Caki2 (cell line): Measurements from ENCODE around the gene NSMF. TPM values are rescaled to one million over a fixed set of nuclear protein-coding genes. Genes with fewer than 3 reads are reported as not detected.
"Not testable (repeated sequence)": the region's sequence is repeated elsewhere in the genome, so short reads cannot be mapped to it uniquely, and the experiment has no call there.

ENCODE experiments used
- DNase-seq: peaks from one replicate; pipeline ENCODE4 v3.0.0-alpha.2; 2015; ENCODE audit warnings: low read depth
- in situ Hi-C: cut with HindIII; loops from 2 replicates; pipeline ENCODE4 v1.10.0; 2016; ENCODE audit warnings: low sequenced_read_pairs, low pct_unique_long_range_greater_than_20kb, mixed read lengths
- total RNA-seq: library from RNA; depleted of rRNA; stranded (reverse); fragments of >200 nt; shearing (Covaris generic); gene quantifications from 2 replicates; pipeline ENCODE4 v1.2.3, GENCODE V29; 2014; ENCODE audit warnings: low replicate concordance

Gene NSMF
- total RNA-seq, 1 experiment from 2014 or later, result 41.5 TPM

DNA sequence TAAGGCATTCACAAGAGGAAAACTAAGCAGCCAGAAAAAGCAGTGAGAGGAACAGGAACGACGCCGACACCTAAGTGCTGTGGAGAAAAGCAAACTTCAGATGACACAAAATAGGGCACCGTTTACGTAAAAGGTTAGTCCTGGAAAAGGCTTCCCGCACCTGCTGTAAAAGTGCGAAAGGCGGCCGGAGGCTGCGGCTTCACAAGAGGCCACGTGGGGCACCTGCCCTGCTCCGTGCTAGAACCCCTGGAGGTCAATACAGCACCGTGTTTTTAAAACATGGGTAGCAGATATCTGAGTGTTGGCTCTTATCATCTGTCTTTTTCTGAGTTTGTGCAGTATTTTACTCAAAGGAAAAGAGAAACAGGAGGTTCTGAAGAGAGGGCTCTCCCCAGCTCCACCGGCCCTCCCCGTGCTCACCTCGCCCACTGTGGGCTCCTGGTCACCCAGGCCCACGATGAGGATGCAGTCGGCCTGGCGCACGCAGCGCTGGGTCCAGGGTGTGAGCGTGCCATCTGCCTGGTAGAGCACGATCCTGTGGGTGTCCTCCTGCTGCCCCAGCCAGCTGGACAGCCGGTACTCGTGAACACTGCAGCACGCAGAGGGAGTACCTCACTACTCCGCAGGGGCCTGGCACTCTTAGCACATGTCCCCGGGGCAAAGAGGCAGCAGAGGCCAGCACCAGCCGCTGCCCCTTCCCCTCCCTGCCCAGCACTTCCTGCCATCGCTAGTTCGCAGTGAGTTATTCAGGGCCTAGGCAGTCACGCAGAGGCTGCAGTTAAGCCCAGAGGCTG, 21.0 kb upstream of the NSMF start:
- no peak for DNase-seq
- in situ Hi-C loops, result no loop called here

GRCh38 chr9:137478962-137479861, 20.1 kb upstream of the NSMF start:
- DNase-seq, result no peak

GRCh38 chr9:137478613-137478961, 19.5 kb upstream of the NSMF start:
- no peak for DNase-seq
- in situ Hi-C loops, result no loop called here

More at GRCh38 chr9:137478962-137479861, 20.1 kb upstream of the NSMF start:
- in situ Hi-C loops, result no loop called here

DNA sequence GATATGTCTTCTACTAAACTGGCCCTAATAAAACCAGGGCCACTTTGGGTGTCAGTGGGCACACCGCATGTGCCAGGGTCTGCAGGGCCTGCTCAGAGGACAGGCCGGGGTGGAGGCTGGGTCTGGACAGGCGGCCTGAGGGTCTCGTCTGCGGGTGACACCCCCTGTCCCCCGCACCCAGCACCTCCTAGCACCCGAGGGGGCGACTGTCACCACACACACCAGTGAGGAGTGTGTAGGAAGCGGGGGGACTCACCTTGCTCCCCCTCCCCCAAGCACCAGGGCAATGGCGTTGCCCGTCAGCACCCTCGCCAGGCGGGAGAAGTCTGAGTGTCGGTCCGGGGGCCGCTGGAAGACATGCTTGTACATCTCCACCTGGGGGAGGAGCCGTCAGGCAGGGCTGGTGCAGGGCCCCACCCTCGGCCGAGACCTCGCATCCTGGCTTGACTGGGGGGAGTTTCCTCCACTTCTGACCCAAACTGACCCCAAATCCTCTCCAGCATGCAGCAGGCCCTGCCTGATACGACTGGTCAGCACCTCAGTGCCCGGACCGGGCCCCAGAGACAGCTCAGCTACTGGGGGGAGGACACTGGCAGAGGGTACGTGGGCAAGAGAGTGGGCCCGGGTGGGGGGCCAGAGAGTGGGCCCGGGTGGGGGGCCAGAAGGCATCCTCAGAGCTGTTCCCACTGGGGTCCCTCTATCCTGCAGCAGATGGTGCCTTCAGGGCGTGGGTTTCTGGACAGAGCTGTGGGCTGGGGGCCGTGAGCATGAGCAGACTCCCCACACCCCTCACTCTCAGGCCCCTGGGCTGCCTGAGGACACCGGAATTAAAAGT, 18.9 kb upstream of the NSMF start:
- in situ Hi-C loops, result no loop called here
- no peak for DNase-seq

DNA sequence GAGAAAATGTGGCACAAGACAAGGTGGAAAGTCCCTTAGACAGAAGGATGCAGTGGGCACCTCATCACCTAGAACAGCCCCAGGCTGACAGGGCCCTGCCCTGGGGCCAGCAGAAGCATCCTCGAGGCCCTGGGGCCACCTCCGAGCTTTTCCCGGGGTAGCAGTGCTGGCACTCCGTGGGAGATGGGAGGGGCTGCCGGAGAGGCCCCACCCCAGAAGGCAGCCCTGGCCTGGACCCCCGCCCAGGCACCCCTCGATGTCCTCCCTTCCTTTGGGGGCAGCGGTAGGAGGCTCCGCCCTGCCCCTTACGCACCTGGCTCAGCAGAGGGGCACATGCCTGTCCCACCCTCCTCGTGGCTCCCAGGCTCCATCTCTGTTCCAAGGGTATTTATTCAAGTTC, 17.7 kb upstream of the NSMF start:
- in situ Hi-C loops, result no loop called here
- DNase-seq, result no peak

DNA sequence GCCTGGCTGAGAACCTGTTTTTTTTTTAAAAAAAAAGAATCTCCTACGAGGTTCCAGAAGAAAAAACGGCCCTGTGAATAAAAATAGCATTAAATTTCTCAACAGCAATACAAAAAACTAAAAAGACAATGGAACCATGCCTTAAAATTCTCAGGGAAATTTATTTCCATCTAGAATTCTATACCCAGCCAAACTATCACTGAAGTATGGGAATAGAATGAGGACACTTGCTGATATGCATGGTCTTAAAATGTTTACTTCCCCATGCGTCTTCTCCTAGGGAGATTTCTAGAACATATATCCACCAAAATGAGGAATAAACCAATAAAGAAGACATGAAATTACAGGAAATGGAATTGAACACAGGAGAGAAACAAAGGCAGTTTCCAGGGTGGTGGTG, 16.5 kb upstream of the NSMF start:
- in situ Hi-C loops, result no loop called here
- DNase-seq, result no peak

DNA sequence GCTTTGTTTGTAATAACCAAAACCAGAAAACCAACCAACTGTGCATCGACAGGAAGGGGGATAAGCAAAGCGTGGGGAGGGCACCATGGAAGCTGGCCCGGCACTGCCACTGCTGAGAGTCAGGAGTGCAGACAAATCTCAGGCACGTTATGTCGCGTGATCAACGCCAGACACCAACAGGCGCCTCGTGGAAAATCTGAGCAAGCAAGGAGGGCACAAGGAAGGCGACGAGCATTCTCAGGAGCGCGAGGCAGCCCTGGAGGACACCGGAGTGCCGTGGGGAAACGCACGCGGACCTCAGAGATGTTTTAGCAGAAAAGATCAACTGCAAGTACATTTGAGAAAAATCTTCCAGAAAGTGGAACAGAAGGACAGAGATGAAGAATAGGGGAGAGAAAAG, 15.1 kb upstream of the NSMF start:
- in situ Hi-C loops, result no loop called here
- no peak for DNase-seq

GRCh38 chr9:137470785-137471184, 11.7 kb upstream of the NSMF start:
- DNase-seq, result no peak
- in situ Hi-C loops, result no loop called here

- in situ Hi-C loops, result no loop called here
- no peak for DNase-seq
Measured at GRCh38 chr9:137467896-137468295, 8.8 kb upstream of the NSMF start.

GRCh38 chr9:137467161-137467581, 8.0 kb upstream of the NSMF start:
- in situ Hi-C loops, result no loop called here
- no peak for DNase-seq

GRCh38 chr9:137466389-137467085, 7.4 kb upstream of the NSMF start:
- in situ Hi-C loops, DNase-seq: not testable (repeated sequence)

DNA sequence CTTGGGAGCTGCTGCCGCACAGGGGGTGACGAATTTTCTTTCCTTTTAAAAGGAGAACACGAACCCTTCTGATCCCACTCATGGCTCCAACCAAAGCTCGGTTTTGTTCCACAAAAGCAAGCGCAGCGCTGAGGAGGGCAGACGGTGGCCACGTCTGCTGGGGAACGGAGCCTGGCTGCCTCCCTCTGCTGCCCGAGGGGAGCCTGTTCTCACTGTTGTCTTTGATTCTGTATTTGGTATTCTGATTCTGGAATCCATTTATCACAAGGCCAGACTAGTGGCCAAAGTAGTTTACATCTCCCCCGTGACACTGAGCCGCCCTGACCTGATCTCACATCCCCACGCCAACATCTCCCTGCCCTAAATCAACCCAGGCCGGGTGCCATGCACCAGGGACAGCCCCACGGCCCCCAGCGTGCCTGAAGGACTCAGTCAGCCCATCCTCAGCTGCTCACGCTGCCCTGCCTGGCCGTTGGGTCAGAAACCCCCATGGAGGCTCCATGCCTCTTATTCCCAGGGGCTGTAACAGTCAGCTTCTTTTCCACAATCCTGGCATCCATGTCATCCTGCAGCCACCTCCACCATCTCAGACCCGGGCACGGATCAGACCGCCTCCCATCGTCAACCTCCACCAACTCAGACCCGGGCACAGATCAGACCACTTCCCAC, 6.7 kb upstream of the NSMF start:
- in situ Hi-C loops, result no loop called here

DNA sequence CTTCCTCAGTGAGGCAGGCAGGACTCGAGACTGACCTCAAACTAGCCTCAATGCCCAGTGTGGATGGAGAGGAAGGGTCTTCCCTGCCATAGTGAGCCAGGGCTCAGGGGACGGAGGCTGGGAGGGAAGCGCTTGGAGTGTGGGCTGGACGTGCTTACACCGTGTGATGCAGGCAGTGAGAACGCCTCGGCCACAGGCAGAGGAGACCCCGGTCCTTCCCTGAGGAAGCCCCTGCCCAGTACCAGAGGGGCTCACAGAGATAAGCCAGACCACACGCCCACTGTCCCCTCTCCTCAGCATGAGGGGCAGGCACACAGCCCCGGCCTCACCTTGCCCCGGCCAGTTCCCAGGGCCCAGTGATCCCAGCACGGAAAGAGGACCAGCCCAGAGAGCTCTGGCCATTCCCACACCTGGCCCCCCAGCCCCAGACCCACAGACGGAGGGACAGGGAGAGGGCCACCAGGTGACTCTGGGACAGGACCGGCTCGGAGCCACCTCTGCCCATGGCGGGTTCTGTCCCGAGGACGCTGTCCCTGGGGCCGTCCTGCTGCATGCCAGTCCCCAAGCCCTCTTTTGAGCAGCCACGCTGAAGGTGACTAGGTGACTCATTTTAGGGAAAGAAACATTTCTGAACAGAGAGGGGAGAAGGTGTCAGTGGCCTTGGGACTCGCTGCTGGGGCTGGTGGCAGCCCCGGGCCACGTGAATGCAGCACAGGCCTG, 6.0 kb upstream of the NSMF start:
- in situ Hi-C loops, result no loop called here
- DNase-seq, result no peak

More for the DNA sequence above, 6.7 kb upstream of the NSMF start:
- DNase-seq, result no peak

DNA sequence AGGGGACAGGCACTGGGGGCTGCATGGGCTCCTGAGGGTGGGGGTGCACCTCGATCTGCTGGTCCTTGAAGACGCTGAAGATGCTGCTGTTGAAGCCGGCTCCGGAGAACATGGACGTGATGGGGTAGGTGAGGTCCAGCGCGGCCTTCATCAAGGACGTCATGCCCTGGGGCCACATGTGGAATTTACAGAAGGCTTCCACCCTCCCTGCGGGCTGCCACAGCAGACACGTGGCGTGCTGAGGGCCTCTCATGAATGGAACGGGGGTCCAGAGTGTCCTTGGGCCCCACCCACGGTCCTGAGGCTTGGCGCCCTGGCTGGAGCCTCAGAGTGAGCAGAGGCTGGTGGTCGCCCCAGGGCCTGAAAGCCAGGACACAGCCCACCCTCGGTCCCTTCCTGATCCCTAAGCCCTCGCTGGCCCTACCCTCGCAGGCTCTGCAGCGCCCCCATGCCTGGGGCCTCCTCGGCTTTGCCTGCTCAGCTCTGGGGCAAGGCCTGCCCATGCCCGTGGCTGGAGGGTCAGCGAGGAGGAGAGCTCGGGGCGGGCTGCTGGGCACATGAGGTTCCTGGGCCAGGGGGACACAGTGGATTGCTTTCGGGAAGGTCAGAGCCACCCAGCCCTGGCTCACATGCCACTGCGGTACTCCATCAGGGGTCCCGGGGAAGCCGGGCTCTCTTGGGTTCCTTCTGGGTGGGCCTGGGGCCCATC, 5.3 kb upstream of the NSMF start:
- no peak for DNase-seq
- in situ Hi-C loops, result no loop called here

- DNase-seq, result no peak
- in situ Hi-C loops, result no loop called here
Measured at GRCh38 chr9:137463931-137464290, 4.8 kb upstream of the NSMF start.
